SK-N-SH treated with all-trans-retinoic acid at 6 μM for 48 hours (cell line): ENCODE measurements around the gene USP36.

ENCODE experiments used
- ATAC-seq: fragments of 200-7000 bp; cut with Tn5 transposase; 3 replicates; pipeline ENCODE4 v1.9.1; 2020; ENCODE audit warnings: mild to moderate bottlenecking, moderate library complexity
- ARNTL ChIP-seq: fragments of 450-650 bp; formaldehyde crosslinking; IDR thresholded peaks from 2 replicates; pipeline ENCODE4 v1.5.0; 2020; ENCODE audit warnings: low read depth, mild to moderate bottlenecking, moderate library complexity, borderline replicate concordance
- BACH2 ChIP-seq: fragments of 250-450 bp; sonication (Bioruptor Pico); IDR thresholded peaks from 2 replicates; pipeline ENCODE4 v1.9.0; 2021; ENCODE audit warnings: mild to moderate bottlenecking, borderline replicate concordance
- ESRRG ChIP-seq: fragments of 250-450 bp; sonication (Bioruptor Pico); IDR thresholded peaks from 2 replicates; pipeline ENCODE4 v1.6.1; 2021; ENCODE audit warnings: mild to moderate bottlenecking
- OSR1 ChIP-seq: fragments of 250-450 bp; sonication (Bioruptor Pico); IDR thresholded peaks from 2 replicates; pipeline ENCODE4 v1.8.0; 2022; ENCODE audit warnings: moderate library complexity, mild to moderate bottlenecking, inconsistent platforms
- RARB ChIP-seq: fragments of 250-450 bp; sonication (Bioruptor Pico); IDR thresholded peaks from 2 replicates; pipeline ENCODE4 v1.8.0; 2021; ENCODE audit warnings: mild to moderate bottlenecking, moderate library complexity
- TCF4 ChIP-seq: fragments of 250-450 bp; sonication (Bioruptor Pico); IDR thresholded peaks from 2 replicates; pipeline ENCODE4 v1.8.0; 2021; ENCODE audit warnings: mild to moderate bottlenecking, moderate library complexity, borderline replicate concordance
- ZFP3 ChIP-seq: fragments of 250-450 bp; sonication (Bioruptor Pico); IDR thresholded peaks from 2 replicates; pipeline ENCODE4 v1.5.0; 2020; ENCODE audit warnings: mild to moderate bottlenecking, moderate library complexity
- ZNF565 ChIP-seq: fragments of 450-650 bp; formaldehyde crosslinking; conservative IDR thresholded peaks from 2 replicates; pipeline ENCODE4 v1.5.0; 2020; ENCODE audit warnings: low read depth, mild to moderate bottlenecking, moderate library complexity
- ZNF8 ChIP-seq: fragments of 450-650 bp; formaldehyde crosslinking; IDR thresholded peaks from 2 replicates; pipeline ENCODE4 v1.5.0; 2020; ENCODE audit warnings: mild to moderate bottlenecking, moderate library complexity
- TF ChIP-seq, protein P1 (sequence below): fragments of 250-450 bp; sonication (Bioruptor Pico); IDR thresholded peaks from 2 replicates; pipeline ENCODE4 v1.8.0; 2020; ENCODE audit warnings: mild to moderate bottlenecking, moderate library complexity, borderline replicate concordance
- TF ChIP-seq, protein P2 (sequence below): fragments of 250-450 bp; sonication (Bioruptor Pico); IDR thresholded peaks from 2 replicates; pipeline ENCODE4 v1.5.1; 2020; ENCODE audit warnings: low read depth, mild to moderate bottlenecking, moderate library complexity
- TF ChIP-seq, protein P3 (sequence below): fragments of 250-450 bp; sonication (Bioruptor Pico); IDR thresholded peaks from 2 replicates; pipeline ENCODE4 v1.5.0; 2020; ENCODE audit warnings: mild to moderate bottlenecking, moderate library complexity
- TF ChIP-seq, protein P4 (sequence below): fragments of 250-450 bp; sonication (Bioruptor Pico); IDR thresholded peaks from 2 replicates; pipeline ENCODE4 v1.5.1; 2021; ENCODE audit warnings: mild to moderate bottlenecking, moderate library complexity
- TF ChIP-seq, protein P5 (sequence below): fragments of 250-450 bp; sonication (Bioruptor Pico); IDR thresholded peaks from 2 replicates; pipeline ENCODE4 v1.8.0; 2021; ENCODE audit warnings: low read depth, mild to moderate bottlenecking, moderate library complexity, borderline replicate concordance

The USP36 gene

DNA sequence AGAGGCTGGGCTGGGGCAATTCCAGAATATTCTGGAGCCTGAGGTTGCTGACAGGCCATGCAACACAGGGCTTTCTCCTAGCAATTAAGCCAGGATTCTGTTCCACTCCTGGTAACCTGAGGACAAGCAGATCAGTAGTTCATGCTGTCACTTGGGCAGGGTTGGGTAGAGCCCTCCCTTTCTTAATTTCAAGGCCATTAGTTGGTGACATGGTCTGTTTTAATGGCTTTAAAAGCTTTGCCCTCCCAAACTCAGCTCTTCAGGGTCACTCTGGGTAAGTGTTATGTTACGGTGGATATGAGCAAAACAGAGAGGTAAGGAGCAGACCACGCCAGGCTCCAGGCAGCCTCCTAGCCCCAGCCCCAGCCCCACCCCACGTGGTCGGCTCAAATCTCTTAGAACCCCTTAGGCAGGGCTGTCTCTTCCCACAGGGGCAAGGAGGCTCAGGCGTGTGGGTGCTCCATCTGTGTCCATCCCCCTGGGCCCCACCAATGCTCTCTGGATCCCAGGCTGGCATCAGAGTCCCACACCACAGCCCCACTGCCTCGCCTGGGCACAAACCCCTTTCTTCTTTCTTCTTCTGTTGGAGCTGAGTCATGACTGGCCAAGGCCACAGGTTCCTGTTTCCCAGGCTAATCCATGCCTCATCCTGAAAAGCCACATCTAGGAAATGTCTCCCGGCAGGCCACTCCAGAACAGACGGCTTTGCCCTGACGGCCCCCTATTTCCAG is 34.9 kb upstream of the USP36 start:
- ATAC-seq = peak; percentile 65
- no peak for TF ChIP-seq RARB (CRISPR knock-in tag)
- no peak for TF ChIP-seq OSR1 (CRISPR knock-in tag)
- TF ChIP-seq ZNF565 (CRISPR knock-in tag) = 0 out of 2 replicates have a peak, but pooled peaks have one; percentile 44
- TF ChIP-seq, protein P1, sequence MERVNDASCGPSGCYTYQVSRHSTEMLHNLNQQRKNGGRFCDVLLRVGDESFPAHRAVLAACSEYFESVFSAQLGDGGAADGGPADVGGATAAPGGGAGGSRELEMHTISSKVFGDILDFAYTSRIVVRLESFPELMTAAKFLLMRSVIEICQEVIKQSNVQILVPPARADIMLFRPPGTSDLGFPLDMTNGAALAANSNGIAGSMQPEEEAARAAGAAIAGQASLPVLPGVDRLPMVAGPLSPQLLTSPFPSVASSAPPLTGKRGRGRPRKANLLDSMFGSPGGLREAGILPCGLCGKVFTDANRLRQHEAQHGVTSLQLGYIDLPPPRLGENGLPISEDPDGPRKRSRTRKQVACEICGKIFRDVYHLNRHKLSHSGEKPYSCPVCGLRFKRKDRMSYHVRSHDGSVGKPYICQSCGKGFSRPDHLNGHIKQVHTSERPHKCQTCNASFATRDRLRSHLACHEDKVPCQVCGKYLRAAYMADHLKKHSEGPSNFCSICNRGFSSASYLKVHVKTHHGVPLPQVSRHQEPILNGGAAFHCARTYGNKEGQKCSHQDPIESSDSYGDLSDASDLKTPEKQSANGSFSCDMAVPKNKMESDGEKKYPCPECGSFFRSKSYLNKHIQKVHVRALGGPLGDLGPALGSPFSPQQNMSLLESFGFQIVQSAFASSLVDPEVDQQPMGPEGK (CRISPR knock-in tag) = peak; percentile 11; the same call in 1 of the 2 replicates
- TF ChIP-seq ZNF8 = no peak
- TF ChIP-seq, protein P2, sequence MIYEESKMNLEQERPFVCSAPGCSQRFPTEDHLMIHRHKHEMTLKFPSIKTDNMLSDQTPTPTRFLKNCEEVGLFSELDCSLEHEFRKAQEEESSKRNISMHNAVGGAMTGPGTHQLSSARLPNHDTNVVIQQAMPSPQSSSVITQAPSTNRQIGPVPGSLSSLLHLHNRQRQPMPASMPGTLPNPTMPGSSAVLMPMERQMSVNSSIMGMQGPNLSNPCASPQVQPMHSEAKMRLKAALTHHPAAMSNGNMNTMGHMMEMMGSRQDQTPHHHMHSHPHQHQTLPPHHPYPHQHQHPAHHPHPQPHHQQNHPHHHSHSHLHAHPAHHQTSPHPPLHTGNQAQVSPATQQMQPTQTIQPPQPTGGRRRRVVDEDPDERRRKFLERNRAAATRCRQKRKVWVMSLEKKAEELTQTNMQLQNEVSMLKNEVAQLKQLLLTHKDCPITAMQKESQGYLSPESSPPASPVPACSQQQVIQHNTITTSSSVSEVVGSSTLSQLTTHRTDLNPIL (CRISPR knock-in tag) = no peak
- TF ChIP-seq ARNTL (CRISPR knock-in tag) = no peak
- peak; percentile 78; the same call in 1 of the 2 replicates for TF ChIP-seq ZFP3 (CRISPR knock-in tag)

DNA sequence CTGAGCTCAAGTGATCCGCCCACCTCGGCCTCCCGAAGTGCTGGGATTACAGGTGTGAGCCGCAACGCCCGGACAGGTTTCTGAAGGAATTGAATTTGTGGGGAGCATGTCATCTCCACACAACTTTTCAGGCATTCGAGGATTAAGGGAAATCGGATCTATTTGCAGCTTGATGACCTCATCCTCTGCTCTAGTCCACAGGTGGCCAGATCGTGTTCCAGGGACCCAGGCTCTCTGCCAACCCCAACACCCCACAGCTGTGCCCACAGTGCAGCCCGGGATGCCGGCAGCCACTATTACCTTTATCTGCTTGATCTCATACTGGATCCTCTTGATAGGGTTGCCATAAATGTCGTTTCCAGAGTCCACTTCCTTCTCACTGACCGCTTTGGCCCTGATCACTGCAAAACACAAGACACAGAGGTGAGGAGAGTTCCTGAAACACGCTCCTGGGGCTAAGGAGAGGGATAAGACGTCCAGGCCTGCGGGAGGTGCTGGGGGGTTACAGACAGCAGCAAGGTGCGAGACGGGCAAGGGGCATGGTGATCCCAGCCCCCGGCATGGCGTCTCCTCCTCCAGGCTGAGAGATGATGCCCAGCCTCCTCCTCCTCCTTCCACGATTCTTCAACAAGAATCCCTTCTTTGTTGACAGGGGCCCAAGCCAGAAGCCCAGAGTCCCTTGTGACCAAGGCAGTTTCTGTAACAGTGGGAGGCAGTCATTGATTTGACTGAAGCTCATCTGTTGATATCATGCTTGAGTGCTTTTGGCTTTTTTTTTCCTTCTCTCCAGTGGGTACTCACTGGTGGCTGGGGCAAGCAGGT is 33.1 kb upstream of the USP36 start:
- TF ChIP-seq ZNF8 (0 out of 2 replicates have a peak, but pooled peaks have one; percentile 15), TCF4 (CRISPR knock-in tag) (peak; percentile 65; the same call in 1 of the 2 replicates)
- TF ChIP-seq, protein P2 (CRISPR knock-in tag) = 0 out of 2 replicates have a peak, but pooled peaks have one; percentile 7
- TF ChIP-seq, protein P3, sequence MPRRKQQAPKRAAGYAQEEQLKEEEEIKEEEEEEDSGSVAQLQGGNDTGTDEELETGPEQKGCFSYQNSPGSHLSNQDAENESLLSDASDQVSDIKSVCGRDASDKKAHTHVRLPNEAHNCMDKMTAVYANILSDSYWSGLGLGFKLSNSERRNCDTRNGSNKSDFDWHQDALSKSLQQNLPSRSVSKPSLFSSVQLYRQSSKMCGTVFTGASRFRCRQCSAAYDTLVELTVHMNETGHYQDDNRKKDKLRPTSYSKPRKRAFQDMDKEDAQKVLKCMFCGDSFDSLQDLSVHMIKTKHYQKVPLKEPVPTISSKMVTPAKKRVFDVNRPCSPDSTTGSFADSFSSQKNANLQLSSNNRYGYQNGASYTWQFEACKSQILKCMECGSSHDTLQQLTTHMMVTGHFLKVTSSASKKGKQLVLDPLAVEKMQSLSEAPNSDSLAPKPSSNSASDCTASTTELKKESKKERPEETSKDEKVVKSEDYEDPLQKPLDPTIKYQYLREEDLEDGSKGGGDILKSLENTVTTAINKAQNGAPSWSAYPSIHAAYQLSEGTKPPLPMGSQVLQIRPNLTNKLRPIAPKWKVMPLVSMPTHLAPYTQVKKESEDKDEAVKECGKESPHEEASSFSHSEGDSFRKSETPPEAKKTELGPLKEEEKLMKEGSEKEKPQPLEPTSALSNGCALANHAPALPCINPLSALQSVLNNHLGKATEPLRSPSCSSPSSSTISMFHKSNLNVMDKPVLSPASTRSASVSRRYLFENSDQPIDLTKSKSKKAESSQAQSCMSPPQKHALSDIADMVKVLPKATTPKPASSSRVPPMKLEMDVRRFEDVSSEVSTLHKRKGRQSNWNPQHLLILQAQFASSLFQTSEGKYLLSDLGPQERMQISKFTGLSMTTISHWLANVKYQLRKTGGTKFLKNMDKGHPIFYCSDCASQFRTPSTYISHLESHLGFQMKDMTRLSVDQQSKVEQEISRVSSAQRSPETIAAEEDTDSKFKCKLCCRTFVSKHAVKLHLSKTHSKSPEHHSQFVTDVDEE (CRISPR knock-in tag) = peak; percentile 86
- TF ChIP-seq, protein P4, sequence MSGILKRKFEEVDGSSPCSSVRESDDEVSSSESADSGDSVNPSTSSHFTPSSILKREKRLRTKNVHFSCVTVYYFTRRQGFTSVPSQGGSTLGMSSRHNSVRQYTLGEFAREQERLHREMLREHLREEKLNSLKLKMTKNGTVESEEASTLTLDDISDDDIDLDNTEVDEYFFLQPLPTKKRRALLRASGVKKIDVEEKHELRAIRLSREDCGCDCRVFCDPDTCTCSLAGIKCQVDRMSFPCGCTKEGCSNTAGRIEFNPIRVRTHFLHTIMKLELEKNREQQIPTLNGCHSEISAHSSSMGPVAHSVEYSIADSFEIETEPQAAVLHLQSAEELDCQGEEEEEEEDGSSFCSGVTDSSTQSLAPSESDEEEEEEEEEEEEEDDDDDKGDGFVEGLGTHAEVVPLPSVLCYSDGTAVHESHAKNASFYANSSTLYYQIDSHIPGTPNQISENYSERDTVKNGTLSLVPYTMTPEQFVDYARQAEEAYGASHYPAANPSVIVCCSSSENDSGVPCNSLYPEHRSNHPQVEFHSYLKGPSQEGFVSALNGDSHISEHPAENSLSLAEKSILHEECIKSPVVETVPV (CRISPR knock-in tag) = no peak
- peak; percentile 70 for ATAC-seq

DNA sequence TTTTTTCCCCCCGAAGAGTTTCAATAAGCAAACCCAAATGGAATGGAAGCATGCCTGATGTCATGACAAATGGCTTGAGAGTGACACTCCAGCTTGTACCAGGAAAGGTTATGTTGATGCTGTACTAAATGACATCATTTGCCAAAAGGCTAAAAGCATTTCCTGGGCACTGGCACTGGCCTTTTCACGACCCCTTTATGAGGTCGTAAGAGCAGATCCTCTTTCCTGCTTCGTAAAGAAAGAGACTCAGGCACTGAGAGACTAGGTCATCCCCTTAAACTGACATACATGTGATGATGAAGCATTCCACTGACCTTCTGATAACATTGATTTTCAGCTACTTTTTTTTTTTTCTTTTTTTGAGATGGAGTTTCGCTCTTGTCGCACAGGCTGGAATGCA is 31.9 kb upstream of the USP36 start:
- ATAC-seq = no peak
- no peak for TF ChIP-seq BACH2 (CRISPR knock-in tag)
- no peak for TF ChIP-seq ZFP3 (CRISPR knock-in tag)
- TF ChIP-seq ESRRG (CRISPR knock-in tag) = no peak
- TF ChIP-seq, protein P4 (CRISPR knock-in tag) = no peak
- TF ChIP-seq, protein P2 (CRISPR knock-in tag) = no peak
- TF ChIP-seq, protein P5, sequence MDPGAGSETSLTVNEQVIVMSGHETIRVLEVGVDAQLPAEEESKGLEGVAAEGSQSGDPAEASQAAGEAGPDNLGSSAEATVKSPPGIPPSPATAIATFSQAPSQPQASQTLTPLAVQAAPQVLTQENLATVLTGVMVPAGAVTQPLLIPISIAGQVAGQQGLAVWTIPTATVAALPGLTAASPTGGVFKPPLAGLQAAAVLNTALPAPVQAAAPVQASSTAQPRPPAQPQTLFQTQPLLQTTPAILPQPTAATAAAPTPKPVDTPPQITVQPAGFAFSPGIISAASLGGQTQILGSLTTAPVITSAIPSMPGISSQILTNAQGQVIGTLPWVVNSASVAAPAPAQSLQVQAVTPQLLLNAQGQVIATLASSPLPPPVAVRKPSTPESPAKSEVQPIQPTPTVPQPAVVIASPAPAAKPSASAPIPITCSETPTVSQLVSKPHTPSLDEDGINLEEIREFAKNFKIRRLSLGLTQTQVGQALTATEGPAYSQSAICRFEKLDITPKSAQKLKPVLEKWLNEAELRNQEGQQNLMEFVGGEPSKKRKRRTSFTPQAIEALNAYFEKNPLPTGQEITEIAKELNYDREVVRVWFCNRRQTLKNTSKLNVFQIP (CRISPR knock-in tag) = no peak
- no peak for TF ChIP-seq ZNF565 (CRISPR knock-in tag)
